GM18526 (cell line): Measurements from ENCODE around the gene NSUN2.

Source experiments
- POLR2A ChIP-seq: IDR thresholded peaks from 3 replicates; pipeline ENCODE4 v1.6.1; 2011; ENCODE audit not compliant: insufficient read length; ENCODE audit errors: extremely low read depth

NSUN2 gene

GRCh38 chr5:6579535-6579934 lies 53.3 kb downstream of the NSUN2 start:
- no peak for TF ChIP-seq POLR2A

- no peak for TF ChIP-seq POLR2A
Observed at GRCh38 chr5:6578676-6579343, 54.0 kb downstream of the NSUN2 start.

GRCh38 chr5:6576861-6577501 lies 55.9 kb downstream of the NSUN2 start:
- TF ChIP-seq POLR2A = no peak

- no peak for TF ChIP-seq POLR2A
Observed at GRCh38 chr5:6574537-6575245, 58.2 kb downstream of the NSUN2 start.

- TF ChIP-seq POLR2A = no peak
Observed at GRCh38 chr5:6574111-6574510, 58.7 kb downstream of the NSUN2 start.

GRCh38 chr5:6573651-6574101 lies 59.2 kb downstream of the NSUN2 start:
- TF ChIP-seq POLR2A = no peak

GRCh38 chr5:6572825-6573380 lies 59.9 kb downstream of the NSUN2 start:
- no peak for TF ChIP-seq POLR2A

GRCh38 chr5:6572086-6572824 lies 60.6 kb downstream of the NSUN2 start:
- no peak for TF ChIP-seq POLR2A

GRCh38 chr5:6570530-6570929 lies 62.3 kb downstream of the NSUN2 start:
- TF ChIP-seq POLR2A = no peak

GRCh38 chr5:6568889-6569288 lies 64.0 kb downstream of the NSUN2 start:
- no peak for TF ChIP-seq POLR2A

- TF ChIP-seq POLR2A = no peak
Observed at GRCh38 chr5:6568383-6568782, 64.5 kb downstream of the NSUN2 start.

- no peak for TF ChIP-seq POLR2A
Observed at GRCh38 chr5:6567835-6568234, 65.0 kb downstream of the NSUN2 start.

- no peak for TF ChIP-seq POLR2A
Observed at GRCh38 chr5:6567068-6567467, 65.8 kb downstream of the NSUN2 start.

- no peak for TF ChIP-seq POLR2A
Observed at GRCh38 chr5:6565492-6565891, 67.4 kb downstream of the NSUN2 start.
